PC-9 (cell line): ENCODE data around the gene ZNF282. TPM values are rescaled to one million over a fixed set of nuclear protein-coding genes. Genes with fewer than 3 reads are reported as not detected.

Experiments used
- BruUV-seq: library from RNA; stranded (reverse); fragments of 400-500 nt; replicated peaks from 2 replicates; lab custom pipeline; 2021; lab: Mats Ljungman, UMichigan
- CTCF ChIA-PET: fragments of 300-600 bp; sonication (Branson Sonifier 250); formaldehyde crosslinking; loops from one replicate; lab custom pipeline; 2022; ENCODE audit warnings: antibody characterized with exemption; lab: Charles Lee
- POLR2A ChIA-PET: fragments of 300-600 bp; sonication (Branson Sonifier 250); formaldehyde crosslinking; loops from one replicate; lab custom pipeline; 2022; ENCODE audit warnings: antibody characterized with exemption; ENCODE audit not compliant: unreplicated experiment; lab: Charles Lee
- DNase-seq, 2 experiments: peaks; one replicate each; pipeline versions ENCODE4 v3.0.0 to v3.0.0-alpha.2; 2015 to 2022; ENCODE audit warnings: mixed read lengths in 1 of 2
- H2AFZ ChIP-seq: fragments of 200-600 bp; sonication (generic); 2 replicates; pipeline ENCODE4 v1.8.1; 2017; ENCODE audit warnings: antibody characterized with exemption
- H3F3A ChIP-seq: fragments of 200-600 bp; sonication (generic); 2 replicates; pipeline ENCODE4 v1.8.1; 2017; ENCODE audit warnings: antibody characterized with exemption, mild to moderate bottlenecking, low read depth; ENCODE audit not compliant: insufficient read depth
- H3K27ac ChIP-seq: fragments of 200-600 bp; sonication (generic); 2 replicates; pipeline ENCODE4 v1.6.1; 2016; ENCODE audit warnings: mixed run types
- H3K27me3 ChIP-seq: fragments of 200-600 bp; sonication (generic); 2 replicates; pipeline ENCODE4 v1.6.1; 2016; ENCODE audit warnings: low read depth, mixed run types; ENCODE audit not compliant: insufficient read depth
- H3K36me3 ChIP-seq: fragments of 200-600 bp; sonication (generic); 2 replicates; pipeline ENCODE4 v1.6.1; 2016; ENCODE audit warnings: low read depth, mixed run types
- H3K4me1 ChIP-seq: fragments of 200-600 bp; sonication (generic); replicated peaks from 2 replicates; pipeline ENCODE4 v1.6.1; 2016; ENCODE audit warnings: mixed run types; ENCODE audit not compliant: insufficient read depth
- H3K4me2 ChIP-seq: fragments of 200-600 bp; sonication (generic); 2 replicates; pipeline ENCODE4 v1.6.1; 2017; ENCODE audit warnings: mixed run types
- H3K4me3 ChIP-seq: fragments of 200-600 bp; sonication (generic); 2 replicates; pipeline ENCODE4 v1.6.1; 2016; ENCODE audit warnings: mixed run types
- H3K79me2 ChIP-seq: fragments of 200-600 bp; sonication (generic); 2 replicates; pipeline ENCODE4 v1.6.1; 2017; ENCODE audit warnings: low read depth, mixed run types
- H3K9me2 ChIP-seq: fragments of 200-600 bp; sonication (generic); 2 replicates; pipeline ENCODE4 v1.8.1; 2017; ENCODE audit warnings: mild to moderate bottlenecking; ENCODE audit not compliant: insufficient read depth
- H3K9me3 ChIP-seq: fragments of 200-600 bp; sonication (generic); 2 replicates; pipeline ENCODE4 v1.8.1; 2016; ENCODE audit warnings: low read depth; ENCODE audit not compliant: insufficient read depth
- H4K20me1 ChIP-seq: fragments of 200-600 bp; sonication (generic); 2 replicates; pipeline ENCODE4 v1.8.1; 2017; ENCODE audit not compliant: insufficient read depth
- CTCF ChIP-seq: fragments of 200-600 bp; sonication (generic); conservative IDR thresholded peaks from 2 replicates; pipeline ENCODE4 v1.6.1; 2017; ENCODE audit warnings: mixed run types, antibody characterized with exemption, mild to moderate bottlenecking, moderate library complexity
- EZH2 ChIP-seq: fragments of 200-600 bp; sonication (generic); IDR thresholded peaks from 2 replicates; pipeline ENCODE4 v1.8.0; 2017; ENCODE audit warnings: antibody characterized with exemption, low read depth
- intact Hi-C: fragments of 100-400 bp; cut with micrococcal nuclease; formaldehyde crosslinking; loops from one replicate; pipeline ENCODE4 v1.10.0; 2022; ENCODE audit not compliant: unreplicated experiment
- total RNA-seq: library from RNA; stranded (reverse); gene quantifications from 2 replicates; pipeline ENCODE4 v1.2.3, GENCODE V29; 2021

Gene ZNF282
- total RNA-seq, 1 experiment from 2014 or later, result 35.9 TPM

DNA sequence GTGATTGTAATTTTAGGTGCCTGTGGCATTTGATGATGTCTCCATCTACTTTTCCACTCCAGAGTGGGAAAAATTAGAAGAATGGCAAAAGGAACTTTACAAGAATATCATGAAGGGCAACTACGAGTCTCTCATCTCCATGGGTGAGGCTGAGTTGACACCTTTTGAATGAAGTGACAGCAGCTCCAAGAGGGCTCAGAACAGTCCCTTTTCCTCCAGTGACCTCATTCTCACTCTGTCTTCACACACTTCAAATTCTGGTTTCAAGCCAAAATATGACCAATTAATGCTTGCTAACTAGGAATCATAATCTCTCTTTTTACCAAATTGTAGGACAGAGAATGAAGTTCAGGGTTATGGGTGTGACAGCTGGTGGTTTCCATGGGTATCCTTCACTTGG is 29.2 kb upstream of the ZNF282 start:
- BruUV-seq, result no TSS peak
- Histone ChIP-seq H3K36me3 (peaks cover 16% of the 10 kb centered on the region), H3K27me3 (no peaks in the 10 kb centered on the region), H3K4me2 (no peak overlapping the region), H3K4me3 (no peak overlapping the region), H3K4me1 (0 out of 2 replicates have a peak, but pooled peaks cover 6% of the 10 kb centered on the region), H3K79me2 (0 out of 2 replicates have a peak, but pooled peaks cover 3% of the 10 kb centered on the region), H3K9me2 (no peaks in the 10 kb centered on the region), H3K9me3 (no peaks in the 10 kb centered on the region), H3K27ac (no peak overlapping the region), H2AFZ (no peak overlapping the region), H4K20me1 (no peaks in the 10 kb centered on the region), H3F3A (peaks cover 11% of the 10 kb centered on the region; the same call in 1 of the 2 replicates)
- POLR2A ChIA-PET, result interaction anchor here (0.6 kb wide), 1 partner anchor 39 kb away, joined by 3 read pairs; no protein-coding TSS in a partner anchor
- TF ChIP-seq EZH2 (no peak), CTCF (no peak)
- intact Hi-C loops, result no loop called here
- CTCF ChIA-PET, result no interaction called here
- DNase-seq, result no peak

GRCh38 chr7:149166630-149167352 is 28.6 kb upstream of the ZNF282 start:
- ChIA-PET POLR2A (no interaction called here), CTCF (no interaction called here)
- intact Hi-C loops, result no loop called here
- no TSS peak for BruUV-seq
- no peak overlapping the region for H2AFZ ChIP-seq
- no peaks in the 10 kb centered on the region for H3K9me2 ChIP-seq
- H3K9me3 ChIP-seq, result no peaks in the 10 kb centered on the region
- TF ChIP-seq EZH2, result no peak
- TF ChIP-seq CTCF, result no peak
- no peaks in the 10 kb centered on the region for H4K20me1 ChIP-seq
- H3K27me3 ChIP-seq, result no peaks in the 10 kb centered on the region
- H3K4me3 ChIP-seq, result no peak overlapping the region
- H3K36me3 ChIP-seq, result peaks cover 15% of the 10 kb centered on the region
- peaks cover 17% of the 10 kb centered on the region for H3F3A ChIP-seq
- H3K27ac ChIP-seq, result no peak overlapping the region
- DNase-seq, result no peak
- 0 out of 2 replicates have a peak, but pooled peaks cover 3% of the 10 kb centered on the region for H3K79me2 ChIP-seq
- peaks cover 6% of the 10 kb centered on the region for H3K4me1 ChIP-seq
- no peak overlapping the region for H3K4me2 ChIP-seq

DNA sequence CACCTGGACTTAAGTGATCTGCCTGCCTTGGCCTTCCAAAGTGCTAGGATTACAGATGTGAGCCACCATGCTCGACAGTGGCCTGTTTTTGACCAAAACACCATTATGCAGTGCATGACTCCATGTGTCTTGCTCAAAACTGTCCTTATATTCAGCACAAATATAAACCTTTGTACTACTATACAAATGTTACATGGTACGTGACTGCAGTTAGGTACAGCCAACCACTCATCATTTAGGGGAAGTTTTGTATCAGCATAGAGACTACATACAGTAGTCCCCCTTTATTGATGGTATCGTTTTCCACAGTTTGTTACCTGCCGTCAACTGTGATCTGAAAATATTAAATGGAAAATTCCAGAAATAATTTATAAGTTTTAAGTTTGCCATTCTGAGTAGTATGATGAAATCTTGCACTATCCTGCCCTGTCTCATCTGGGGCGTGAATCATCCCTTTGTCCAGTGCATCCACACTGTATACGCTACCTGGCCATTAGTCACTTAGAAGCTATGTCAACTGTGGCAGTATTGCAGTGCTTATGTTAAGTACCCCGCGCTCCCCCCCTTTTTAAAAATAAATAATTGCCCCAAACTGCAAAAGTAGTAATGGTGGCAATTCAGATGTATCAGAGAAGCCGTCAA is 23.3 kb upstream of the ZNF282 start:
- Histone ChIP-seq H3K36me3 (peaks cover 23% of the 10 kb centered on the region), H3K9me2 (no peaks in the 10 kb centered on the region), H2AFZ (peak overlapping the region; percentile 75), H3K27ac (peak overlapping the region; percentile 96), H3K4me1 (peaks cover 17% of the 10 kb centered on the region), H3K27me3 (no peaks in the 10 kb centered on the region), H3K79me2 (no peaks in the 10 kb centered on the region), H3K4me2 (peak overlapping the region; percentile 44), H4K20me1 (no peaks in the 10 kb centered on the region), H3K9me3 (no peaks in the 10 kb centered on the region), H3F3A (peaks cover 23% of the 10 kb centered on the region), H3K4me3 (no peak overlapping the region)
- intact Hi-C loops, result no loop called here
- POLR2A ChIA-PET, result no interaction called here
- no peak for TF ChIP-seq CTCF
- no peak for TF ChIP-seq EZH2
- peak; percentile 17 to 79 for DNase-seq
- CTCF ChIA-PET, result interaction anchor here (0.5 kb wide), 1 partner anchor 25 kb away, joined by 6 read pairs; the partner anchor contains the start of gene ZNF398
- BruUV-seq, result no TSS peak
